Hippocampal formation (tissue), 2 donors: ENCODE measurements around the gene CYP2C19.
"Not testable (repeated sequence)": the region's sequence is repeated elsewhere in the genome, so short reads cannot be mapped to it uniquely, and the experiment has no call there.

ENCODE experiments used
- DNase-seq, 2 donors: peaks; one replicate each; lab custom pipeline; 2025; lab: John Stamatoyannopoulos, UW

CYP2C19 gene

GRCh38 chr10:94762393-94762792 lies at the start of gene CYP2C19:
Gene CYP2C19 (plus strand): TSS chr10:94762681. CDS start chr10:94762706, 25 bp downstream.
- no peak for DNase-seq

DNA sequence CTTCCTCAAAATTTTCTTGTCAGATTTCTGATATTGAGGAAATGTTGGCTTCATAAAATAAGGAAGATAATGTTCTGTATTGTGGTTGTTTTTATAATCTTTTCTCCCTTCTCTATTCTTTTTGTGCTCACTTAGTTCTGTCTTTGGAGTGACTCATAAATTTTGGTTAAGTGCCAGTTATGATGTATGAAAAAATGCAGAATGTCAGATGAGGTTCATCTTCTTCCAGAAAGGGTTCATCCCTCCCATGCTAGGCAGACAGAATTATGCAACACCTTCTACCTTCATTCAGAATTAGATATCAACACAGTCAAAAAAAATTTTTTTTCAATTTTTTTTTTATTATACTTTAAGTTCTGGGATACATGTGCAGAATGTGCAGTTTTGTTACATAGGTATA lies 36.6 kb upstream of the CYP2C19 start:
- DNase-seq = no peak

DNA sequence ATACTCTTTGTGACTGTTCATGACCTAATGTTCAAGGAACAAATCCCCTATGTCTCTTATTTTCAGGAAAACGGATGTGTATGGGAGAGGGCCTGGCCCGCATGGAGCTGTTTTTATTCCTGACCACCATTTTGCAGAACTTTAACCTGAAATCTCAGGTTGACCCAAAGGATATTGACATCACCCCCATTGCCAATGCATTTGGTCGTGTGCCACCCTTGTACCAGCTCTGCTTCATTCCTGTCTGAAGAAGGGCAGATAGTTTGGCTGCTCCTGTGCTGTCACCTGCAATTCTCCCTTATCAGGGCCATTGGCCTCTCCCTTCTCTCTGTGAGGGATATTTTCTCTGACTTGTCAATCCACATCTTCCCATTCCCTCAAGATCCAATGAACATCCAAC lies 27.3 kb upstream of the CYP2C19 start:
- no peak for DNase-seq

DNA sequence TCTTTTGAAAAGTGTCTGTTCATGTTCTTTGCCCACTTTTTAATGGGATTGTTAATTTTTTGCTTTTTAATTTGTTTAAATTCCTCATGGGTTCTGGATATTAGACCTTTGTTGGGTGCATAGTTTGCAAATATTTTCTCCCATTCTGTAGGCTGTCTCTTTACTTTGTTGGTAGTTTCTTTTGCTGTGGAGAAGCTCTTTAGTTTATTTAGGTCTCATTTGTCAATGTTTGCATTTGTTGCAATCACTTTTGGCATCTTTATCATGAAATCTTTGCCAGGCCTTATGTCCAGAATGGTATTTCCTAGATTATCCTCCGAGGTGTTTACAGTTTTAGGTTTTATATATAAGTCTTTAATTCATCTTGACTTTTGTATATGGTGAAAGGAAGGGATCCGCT lies 23.9 kb upstream of the CYP2C19 start:
- DNase-seq = no peak

- no peak for DNase-seq
Measured at GRCh38 chr10:94747137-94747536, 15.3 kb upstream of the CYP2C19 start.

GRCh38 chr10:94747838-94748237 lies 14.6 kb upstream of the CYP2C19 start:
- no peak for DNase-seq

- DNase-seq = no peak
Measured at GRCh38 chr10:94757916-94758315, 4.6 kb upstream of the CYP2C19 start.

DNA sequence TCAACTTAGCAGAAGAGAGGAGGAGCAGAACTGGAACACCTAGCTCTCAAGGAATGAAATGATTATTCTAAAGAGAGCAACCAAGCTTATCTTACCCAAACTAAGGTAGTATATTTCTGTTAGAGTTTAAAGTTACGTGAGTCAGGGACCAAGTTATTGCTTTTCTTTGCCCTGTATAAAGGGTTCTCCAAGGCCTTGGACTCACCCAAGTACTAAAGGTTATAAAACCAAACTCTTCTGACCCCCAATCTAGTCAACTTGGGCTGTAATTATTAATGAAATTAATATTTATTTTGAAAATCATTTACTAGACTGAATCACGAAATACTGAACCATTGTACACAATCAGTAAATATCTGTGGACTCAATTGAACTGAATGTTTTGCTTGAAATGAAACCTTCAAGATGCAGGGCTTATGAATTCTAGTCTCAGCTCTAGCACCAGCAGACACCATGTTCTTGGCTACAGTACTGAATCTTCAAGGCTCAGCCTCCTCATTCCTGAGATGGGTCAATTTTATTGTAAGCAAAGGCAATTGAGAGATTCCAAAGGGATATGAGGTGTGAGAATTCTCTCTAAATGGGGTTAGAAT lies 1.8 kb upstream of the CYP2C19 start:
- DNase-seq = no peak

DNA sequence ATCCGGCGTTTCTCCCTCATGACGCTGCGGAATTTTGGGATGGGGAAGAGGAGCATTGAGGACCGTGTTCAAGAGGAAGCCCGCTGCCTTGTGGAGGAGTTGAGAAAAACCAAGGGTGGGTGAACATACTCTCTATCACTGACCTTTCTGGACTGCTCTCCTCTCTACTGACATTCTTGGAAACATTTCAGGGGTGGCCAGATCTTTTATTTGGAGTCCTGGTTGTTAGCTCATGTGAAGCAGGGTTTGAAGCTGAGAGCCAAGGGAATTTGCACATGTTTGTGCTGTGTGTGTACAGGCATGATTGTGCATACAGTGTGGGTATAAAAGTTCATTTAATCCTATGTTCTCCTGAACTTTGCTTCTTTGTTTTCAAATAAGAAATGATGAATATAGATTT lies 12.9 kb downstream of the CYP2C19 start:
- not testable (repeated sequence) for DNase-seq

DNA sequence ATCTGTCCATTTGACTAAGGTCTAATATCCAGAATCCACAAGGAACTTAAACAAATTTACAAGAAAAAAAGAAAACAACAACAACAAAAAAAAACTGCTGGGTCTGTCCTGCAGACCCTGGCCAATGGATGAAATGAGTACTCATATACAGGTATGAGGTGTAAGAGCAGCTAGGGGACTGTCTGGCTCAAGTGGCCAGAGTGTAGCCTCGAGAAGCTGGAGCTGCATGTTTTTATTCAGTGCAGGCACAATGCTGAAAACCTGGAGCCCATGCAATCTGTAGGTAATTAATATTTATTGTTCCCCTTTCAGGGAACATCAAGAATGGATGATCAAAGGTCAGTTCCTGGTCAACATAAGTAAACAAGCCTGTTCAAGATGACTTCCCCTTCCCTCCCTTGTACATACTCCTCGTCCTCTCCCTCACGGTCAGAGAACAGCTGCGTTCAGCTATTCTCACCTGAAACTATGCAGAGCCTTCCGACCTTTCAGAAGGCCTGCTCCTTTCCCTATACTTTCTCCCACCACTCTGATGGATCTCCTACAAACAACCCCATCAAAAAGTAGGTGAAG lies 15.5 kb downstream of the CYP2C19 start:
- no peak for DNase-seq

DNA sequence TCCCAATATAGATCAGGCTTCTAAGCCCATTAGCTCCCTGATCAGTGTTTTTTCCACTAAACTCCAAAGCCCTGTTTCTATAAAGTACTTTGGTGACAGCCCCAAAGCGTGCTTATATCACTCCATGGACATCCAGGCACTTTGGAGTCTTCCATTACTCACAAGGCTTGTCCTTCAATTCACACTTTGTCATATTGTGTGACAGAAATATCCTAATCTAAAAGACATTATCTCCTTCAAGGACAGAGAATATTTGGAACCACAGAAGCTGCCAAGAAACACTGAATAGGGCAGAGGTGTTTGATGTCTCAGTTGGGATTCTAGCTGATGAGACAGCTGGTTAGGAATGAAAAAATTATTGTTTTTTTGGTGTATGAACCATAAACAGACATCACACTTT lies 18.4 kb downstream of the CYP2C19 start:
- no peak for DNase-seq

DNA sequence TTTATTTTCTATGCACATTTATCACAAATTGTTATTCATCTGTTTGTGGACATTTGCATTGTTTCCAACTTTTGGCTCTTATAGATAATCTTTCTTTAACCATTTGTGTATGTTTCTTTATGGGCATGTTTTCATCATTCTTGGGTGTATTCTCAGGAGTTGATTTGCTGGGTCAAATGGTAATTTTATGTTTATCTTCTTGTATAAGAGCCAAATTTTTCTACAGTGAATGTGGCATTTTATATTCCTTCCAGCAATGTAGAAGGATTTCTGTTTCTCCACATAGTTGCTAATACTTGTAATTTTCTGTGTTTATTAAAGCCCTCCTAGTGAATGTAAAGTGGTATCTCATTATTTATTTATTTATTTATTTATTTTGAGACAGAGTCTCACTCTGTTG lies 21.8 kb downstream of the CYP2C19 start:
- no peak for DNase-seq

DNA sequence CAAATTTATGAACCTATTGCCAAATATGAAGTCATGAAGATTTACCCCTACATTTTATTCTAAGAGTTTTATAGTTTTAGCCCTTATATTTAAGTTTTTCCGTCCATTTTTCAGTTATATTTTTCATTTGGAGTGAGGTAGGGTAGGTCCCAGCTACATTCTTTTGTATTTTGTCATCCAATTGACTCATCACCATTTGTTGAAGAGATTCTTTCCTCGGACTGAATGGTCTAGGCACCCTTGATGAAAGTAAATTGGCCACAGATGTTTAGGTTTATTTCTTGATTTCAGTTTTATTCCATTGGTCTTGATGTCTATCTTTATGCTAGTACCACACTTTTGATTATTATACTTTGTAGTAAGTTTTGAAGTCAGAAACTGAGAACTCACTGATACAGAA lies 22.7 kb downstream of the CYP2C19 start:
- DNase-seq = no peak

DNA sequence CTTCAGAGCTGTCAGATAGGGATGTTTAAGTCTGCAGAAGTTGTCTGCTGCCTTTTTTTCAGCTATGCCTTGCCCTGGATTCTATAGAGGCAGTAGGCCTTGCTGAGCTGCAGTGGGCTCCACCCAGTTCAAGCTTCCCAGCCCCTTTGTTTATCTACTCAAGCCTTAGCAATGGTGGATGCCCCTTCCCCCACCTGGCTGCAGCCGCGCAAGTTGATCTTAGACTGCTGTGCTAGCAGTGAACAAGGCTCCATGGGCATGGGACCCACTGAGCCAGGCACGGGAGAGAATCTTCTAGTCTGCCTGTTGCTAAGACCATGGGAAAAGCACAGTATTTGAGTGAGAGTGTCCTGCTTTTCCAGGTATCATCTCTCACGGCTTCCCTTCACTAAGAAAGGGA lies 38.1 kb downstream of the CYP2C19 start:
- DNase-seq = not testable (repeated sequence)

DNA sequence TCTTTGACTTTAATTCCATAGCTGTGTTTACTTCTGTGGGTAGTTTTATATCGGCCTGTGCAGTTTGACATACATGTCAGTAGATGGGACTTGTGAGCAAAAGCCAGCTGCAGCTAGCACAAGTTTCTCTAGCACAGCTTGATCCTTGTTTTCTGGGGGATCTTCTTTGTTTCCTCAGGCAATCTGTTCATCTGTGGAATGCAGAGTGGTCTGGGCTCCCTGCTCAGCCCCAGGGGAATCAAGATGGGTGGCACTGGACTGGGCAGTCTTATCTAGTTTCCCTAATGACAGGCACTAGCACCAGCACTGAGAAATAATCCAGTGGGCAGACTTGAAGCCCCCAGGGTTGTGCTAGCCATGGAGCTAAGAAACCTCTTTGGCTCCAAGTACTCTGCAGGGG lies 40.8 kb downstream of the CYP2C19 start:
- DNase-seq = no peak

DNA sequence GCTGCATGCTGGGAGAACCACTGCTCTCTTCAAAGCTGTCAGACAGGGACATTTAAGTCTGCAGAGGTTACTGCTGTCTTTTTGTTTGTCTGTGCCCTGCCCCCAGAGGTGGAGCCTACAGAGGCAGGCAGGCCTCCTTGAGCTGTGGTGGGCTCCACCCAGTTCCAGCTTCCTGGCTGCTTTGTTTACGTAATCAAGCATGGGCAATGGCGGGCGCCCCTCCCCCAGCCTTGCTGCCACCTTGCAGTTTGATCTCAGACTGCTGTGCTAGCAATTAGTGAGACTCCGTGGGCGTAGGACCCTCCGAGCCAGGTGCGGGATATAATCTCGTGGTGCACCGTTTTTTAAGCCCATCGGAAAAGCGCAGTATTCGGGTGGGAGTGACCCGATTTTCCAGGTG lies 67.5 kb downstream of the CYP2C19 start:
- DNase-seq = not testable (repeated sequence)

DNA sequence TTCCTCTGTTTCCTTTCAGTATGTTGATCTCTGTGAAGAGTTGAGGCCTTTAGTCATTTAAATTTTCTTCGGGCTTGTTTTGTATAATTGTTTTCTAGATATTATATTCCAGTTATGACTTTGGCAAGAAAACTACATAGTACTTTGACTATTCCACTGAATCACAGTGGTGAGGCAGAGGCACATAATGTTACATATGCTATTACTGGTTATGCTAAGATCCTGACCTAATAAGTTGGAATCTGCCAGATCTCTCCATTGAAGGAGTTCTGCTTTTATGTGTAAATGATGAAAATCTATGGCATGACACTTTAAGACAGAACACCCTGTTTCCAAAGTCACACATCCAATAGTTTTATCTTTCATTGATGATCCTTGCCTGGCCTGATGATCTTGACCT lies 83.7 kb downstream of the CYP2C19 start:
- DNase-seq = no peak

- DNase-seq = no peak
Measured at GRCh38 chr10:94850766-94851165, 88.3 kb downstream of the CYP2C19 start.

- no peak for DNase-seq
Measured at GRCh38 chr10:94851263-94851662, 88.8 kb downstream of the CYP2C19 start.

DNA sequence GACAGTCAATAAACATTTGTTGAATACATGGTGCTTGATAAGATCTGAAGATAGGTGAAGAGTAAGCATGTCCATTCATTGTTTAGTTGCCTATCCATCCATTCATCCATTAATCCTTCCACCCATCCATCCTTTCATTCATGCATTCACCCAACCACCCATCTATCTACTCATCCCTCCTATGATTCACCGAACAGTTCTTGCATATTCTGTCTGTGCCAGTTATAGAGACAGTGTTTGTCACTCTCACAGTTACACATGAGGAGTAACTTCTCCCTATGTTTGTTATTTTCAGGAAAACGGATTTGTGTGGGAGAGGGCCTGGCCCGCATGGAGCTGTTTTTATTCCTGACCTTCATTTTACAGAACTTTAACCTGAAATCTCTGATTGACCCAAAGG lies 90.0 kb downstream of the CYP2C19 start:
- DNase-seq = no peak

- no peak for DNase-seq
Measured at GRCh38 chr10:94853065-94853464, 90.6 kb downstream of the CYP2C19 start.

DNA sequence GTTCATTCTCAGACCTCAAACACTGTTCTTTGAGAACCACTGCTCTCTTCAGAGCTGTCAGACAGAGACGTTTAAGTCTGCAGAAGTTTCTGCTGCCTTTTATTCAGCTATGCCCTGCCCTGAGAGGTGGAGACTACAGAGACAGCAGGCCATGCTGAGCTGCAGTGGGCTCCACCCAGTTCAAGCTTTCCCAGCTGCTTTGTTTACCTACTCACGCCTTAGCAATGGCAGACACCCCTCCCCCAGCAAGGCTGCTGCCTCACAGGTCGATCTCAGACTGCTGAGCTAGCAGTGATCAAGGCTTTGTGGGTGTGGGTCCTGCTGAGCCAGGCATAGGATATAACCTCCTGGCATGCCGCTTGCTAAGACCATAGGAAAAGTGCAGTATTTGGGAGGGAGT lies 95.5 kb downstream of the CYP2C19 start:
- DNase-seq = no peak

GRCh38 chr10:94859086-94859485 lies 96.6 kb downstream of the CYP2C19 start:
- no peak for DNase-seq

DNA sequence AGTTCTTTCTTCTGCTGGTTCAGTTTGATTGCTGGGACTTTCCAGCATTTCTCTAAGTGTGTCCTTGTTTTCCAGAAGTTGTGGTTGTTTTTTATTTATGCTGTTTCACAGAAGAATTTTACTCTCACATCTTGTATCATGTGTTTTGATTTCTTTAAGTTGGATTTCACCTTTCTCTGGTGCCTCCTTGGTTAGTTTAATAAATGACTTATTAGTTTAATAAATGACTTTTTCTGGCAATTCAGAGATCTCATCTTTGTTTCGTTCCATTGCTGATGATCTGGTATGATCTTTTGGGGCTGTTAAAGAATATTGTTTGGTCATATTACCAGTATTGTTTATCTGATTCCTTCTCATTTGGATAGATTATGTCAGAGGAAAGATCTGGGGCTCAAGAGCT lies 116.2 kb downstream of the CYP2C19 start:
- DNase-seq = no peak
